ENCODE results near the gene ALK.

- no peak for TF ChIP-seq CTCF (IDR thresholded peaks at IDR 0.05)
- no peak for TF ChIP-seq POLR2A (IDR thresholded peaks at IDR 0.05)
Measured at GRCh38 chr2:29787473-29788465, 133.6 kb downstream of the ALK start.

Measured in thyroid gland (tissue), 4 donors.